SU-DHL-6 (cell line): ENCODE results near the gene MTMR4.
A peak's percentile ranks its signal among the peaks of the same experiment; 100 is the strongest.

Experiments
- H2AFZ ChIP-seq: fragments of 200-600 bp; sonication (generic); 2 replicates; pipeline ENCODE4 v1.6.1; 2014; ENCODE audit warnings: low read depth, mild to moderate bottlenecking, moderate library complexity, mixed read lengths, antibody characterized with exemption, low read length; ENCODE audit not compliant: severe bottlenecking
- H3F3A ChIP-seq: fragments of 200-600 bp; shearing (Covaris generic); 2 replicates; pipeline ENCODE4 v1.6.0; 2016; ENCODE audit warnings: antibody characterized with exemption, mild to moderate bottlenecking; ENCODE audit not compliant: insufficient read depth
- H3K27ac ChIP-seq: fragments of 200-600 bp; sonication (generic); 2 replicates; pipeline ENCODE4 v1.5.1; 2016; ENCODE audit warnings: low read depth, mild to moderate bottlenecking, low read length, moderate library complexity, mixed read lengths
- H3K27me3 ChIP-seq: fragments of 200-600 bp; sonication (generic), shearing (Covaris generic); 2 replicates; pipeline ENCODE4 v1.6.0; 2014; ENCODE audit warnings: mild to moderate bottlenecking, low read length
- H3K36me3 ChIP-seq: fragments of 200-600 bp; sonication (generic); 2 replicates; pipeline ENCODE4 v1.6.1; 2014; ENCODE audit warnings: mild to moderate bottlenecking, low read length, mixed read lengths
- H3K4me2 ChIP-seq: fragments of 300-600, 200-600 bp; shearing (Covaris generic), sonication (generic); 2 replicates; pipeline ENCODE4 v1.6.0; 2014; ENCODE audit warnings: low read length, low read depth, mild to moderate bottlenecking; ENCODE audit not compliant: poor library complexity, severe bottlenecking
- H3K4me3 ChIP-seq: fragments of 200-600 bp; sonication (generic); 2 replicates; pipeline ENCODE4 v1.5.1; 2014; ENCODE audit warnings: antibody characterized with exemption, low read length, mild to moderate bottlenecking, mixed read lengths; ENCODE audit not compliant: insufficient read depth, poor library complexity, severe bottlenecking
- H3K79me2 ChIP-seq: fragments of 200-600 bp; sonication (generic); 2 replicates; pipeline ENCODE4 v1.6.1; 2014; ENCODE audit warnings: mild to moderate bottlenecking, low read length, moderate library complexity; ENCODE audit not compliant: insufficient read depth
- H3K9ac ChIP-seq: fragments of 200-600 bp; sonication (generic); 2 replicates; pipeline ENCODE4 v1.7.0; 2014; ENCODE audit warnings: mild to moderate bottlenecking, low read length
- H3K9me2 ChIP-seq: fragments of 200-600 bp; sonication (generic); replicated peaks from 2 replicates; pipeline ENCODE4 v1.6.1; 2014; ENCODE audit warnings: low read length; ENCODE audit not compliant: insufficient read depth
- H3K9me3 ChIP-seq: fragments of 200-600 bp; sonication (generic); 2 replicates; pipeline ENCODE4 v1.6.1; 2014; ENCODE audit warnings: low read length, mixed read lengths; ENCODE audit not compliant: insufficient read depth
- H4K20me1 ChIP-seq: fragments of 200-600 bp; sonication (generic); 2 replicates; pipeline ENCODE4 v1.6.1; 2014; ENCODE audit warnings: low read depth, mild to moderate bottlenecking, antibody characterized with exemption, low read length, moderate library complexity, mixed read lengths
- CTCF ChIP-seq: fragments of 200-600 bp; sonication (generic); IDR thresholded peaks from one replicate; pipeline ENCODE4 v1.5.1; 2017; ENCODE audit warnings: antibody characterized with exemption, mild to moderate bottlenecking, low read length, moderate library complexity; ENCODE audit not compliant: insufficient read depth, poor library complexity, severe bottlenecking
- EZH2phosphoT487 ChIP-seq: fragments of 200-600 bp; sonication (generic), shearing (Covaris generic); conservative IDR thresholded peaks from 2 replicates; pipeline ENCODE4 v1.6.1; 2018; ENCODE audit warnings: mild to moderate bottlenecking, antibody characterized with exemption, low read length, moderate library complexity, mixed read lengths

Gene MTMR4

DNA sequence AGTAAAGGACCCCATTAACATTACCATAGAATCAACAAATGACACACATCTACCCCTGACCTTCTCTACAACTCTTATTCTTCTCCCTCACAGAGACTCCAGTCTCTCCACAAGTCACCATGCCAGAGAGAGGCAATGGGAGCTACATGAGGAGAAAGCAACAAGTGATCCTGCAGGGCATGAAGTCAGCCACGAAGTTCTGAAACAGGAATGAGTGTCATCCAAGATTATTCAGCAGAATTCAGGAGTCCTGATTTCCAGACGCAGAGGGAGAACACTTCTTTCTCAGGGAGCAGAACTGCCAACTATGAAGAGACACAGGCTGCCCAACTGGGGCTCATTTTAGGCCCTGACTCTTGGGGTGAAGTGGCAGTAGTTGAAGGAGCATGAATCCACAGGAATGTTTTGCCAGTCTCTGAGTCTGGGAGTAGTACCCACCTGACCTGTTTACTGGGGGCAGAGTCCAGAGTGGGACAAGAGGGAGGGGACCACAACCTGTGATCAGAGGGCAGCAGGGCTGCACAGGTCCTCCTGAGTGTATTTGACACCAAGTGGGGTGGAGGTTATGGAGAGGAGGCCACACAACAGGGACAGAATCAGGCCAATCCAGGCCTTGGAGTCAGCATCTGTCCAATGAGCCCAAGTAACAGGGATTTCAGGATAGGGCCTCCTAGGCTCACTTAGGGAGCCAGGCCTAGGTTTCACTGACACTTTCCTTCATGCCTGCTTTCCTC lies 2.4 kb upstream of the MTMR4 start:
- H4K20me1 ChIP-seq = no peaks in the 10 kb centered on the region
- H3K36me3 ChIP-seq = no peaks in the 10 kb centered on the region
- H2AFZ ChIP-seq = no peak overlapping the region
- TF ChIP-seq CTCF (no peak), EZH2phosphoT487 (no peak)
- H3K27me3 ChIP-seq = no peaks in the 10 kb centered on the region
- H3F3A ChIP-seq = peaks cover 26% of the 10 kb centered on the region
- peak overlapping the region; percentile 63 for H3K27ac ChIP-seq
- peak overlapping the region; percentile 73 for H3K4me2 ChIP-seq
- H3K9ac ChIP-seq = peak overlapping the region; percentile 81
- H3K9me3 ChIP-seq = no peaks in the 10 kb centered on the region
- H3K79me2 ChIP-seq = peaks cover 12% of the 10 kb centered on the region; the same call in 1 of the 2 replicates
- no peaks in the 10 kb centered on the region for H3K9me2 ChIP-seq
- H3K4me3 ChIP-seq = peak overlapping the region; percentile 84

DNA sequence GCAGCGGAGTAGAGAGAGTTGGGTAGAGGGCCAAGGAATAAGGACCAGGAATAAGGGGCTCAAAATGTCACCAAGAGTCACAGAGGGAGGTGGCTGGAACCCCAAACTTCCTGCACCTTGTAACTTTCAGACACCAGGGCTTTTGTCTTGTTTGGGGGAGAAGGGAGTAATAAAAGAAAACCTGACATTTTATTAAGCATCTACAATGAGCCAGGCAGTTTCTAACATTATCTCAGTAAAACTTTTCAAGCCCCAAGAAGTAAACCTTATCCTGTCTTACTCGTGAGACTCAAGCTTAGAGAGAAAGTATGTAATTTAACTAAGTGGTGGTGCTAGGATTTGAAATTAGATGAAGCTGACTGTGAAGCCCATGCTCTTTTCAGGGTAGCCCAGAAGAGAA lies 848 bp upstream of the MTMR4 start:
- H3K27me3 ChIP-seq = no peaks in the 10 kb centered on the region
- peaks cover 26% of the 10 kb centered on the region for H3F3A ChIP-seq
- H3K9me2 ChIP-seq = no peaks in the 10 kb centered on the region
- H3K9ac ChIP-seq = peak overlapping the region; percentile 81
- peak overlapping the region; percentile 73 for H3K4me2 ChIP-seq
- no peaks in the 10 kb centered on the region for H3K9me3 ChIP-seq
- H3K27ac ChIP-seq = peak overlapping the region; percentile 19; the same call in 1 of the 2 replicates
- H3K79me2 ChIP-seq = peaks cover 12% of the 10 kb centered on the region; the same call in 1 of the 2 replicates
- no peak for TF ChIP-seq EZH2phosphoT487
- TF ChIP-seq CTCF = no peak
- no peak overlapping the region for H3K4me3 ChIP-seq
- H4K20me1 ChIP-seq = no peaks in the 10 kb centered on the region
- H2AFZ ChIP-seq = no peak overlapping the region
- H3K36me3 ChIP-seq = no peaks in the 10 kb centered on the region; the same call in 1 of the 2 replicates

- no peaks in the 10 kb centered on the region for H3K9me2 ChIP-seq
- H4K20me1 ChIP-seq = no peaks in the 10 kb centered on the region
- H3K79me2 ChIP-seq = peaks cover 12% of the 10 kb centered on the region; the same call in 1 of the 2 replicates
- no peaks in the 10 kb centered on the region for H3K9me3 ChIP-seq
- H2AFZ ChIP-seq = no peak overlapping the region
- no peaks in the 10 kb centered on the region; the same call in 1 of the 2 replicates for H3K36me3 ChIP-seq
- H3K27me3 ChIP-seq = no peaks in the 10 kb centered on the region
- H3F3A ChIP-seq = peaks cover 26% of the 10 kb centered on the region
- peak overlapping the region; percentile 81 for H3K9ac ChIP-seq
- no peak for TF ChIP-seq EZH2phosphoT487
- no peak for TF ChIP-seq CTCF
- peak overlapping the region; percentile 89 for H3K4me3 ChIP-seq
- peak overlapping the region; percentile 73 for H3K4me2 ChIP-seq
- H3K27ac ChIP-seq = no peak overlapping the region
Measured at GRCh38 chr17:58514770-58515157, 326 bp upstream of the MTMR4 start.
